Skeletal muscle tissue (tissue), 4 donors: ENCODE results near the gene ARFGAP1. TPM values are rescaled to one million over a fixed set of nuclear protein-coding genes. Genes with fewer than 3 reads are reported as not detected.

ENCODE experiments used
- H3K27ac ChIP-seq: one replicate; pipeline ENCODE4 v1.7.0; 2013; ENCODE audit warnings: mild to moderate bottlenecking, low read depth, low read length, inconsistent platforms
- H3K27me3 ChIP-seq, 3 donors: one replicate each; pipeline ENCODE4 v1.7.0; 2013; ENCODE audit warnings: low read length in 3 of 3; ENCODE audit not compliant: control insufficient read depth in 3 of 3, insufficient read depth in 3 of 3
- H3K36me3 ChIP-seq, 3 donors: one replicate each; pipeline ENCODE4 v1.7.0; 2013; ENCODE audit warnings: low read length in 3 of 3; ENCODE audit not compliant: control insufficient read depth in 3 of 3, insufficient read depth in 3 of 3
- H3K4me1 ChIP-seq, 3 donors: one replicate each; pipeline ENCODE4 v1.7.0; 2013; ENCODE audit warnings: low read length in 3 of 3, mild to moderate bottlenecking in 3 of 3; ENCODE audit not compliant: control insufficient read depth in 3 of 3, insufficient read depth in 3 of 3
- H3K4me3 ChIP-seq, 3 donors: one replicate each; pipeline ENCODE4 v1.7.0; 2013; ENCODE audit warnings: low read length in 3 of 3
- H3K9ac ChIP-seq, 3 donors: one replicate each; pipeline ENCODE4 v1.7.0; 2013; ENCODE audit warnings: low read length in 3 of 3, mild to moderate bottlenecking in 3 of 3, moderate library complexity in 2 of 3, low read depth in 1 of 3
- H3K9me3 ChIP-seq, 3 donors: one replicate each; pipeline ENCODE4 v1.7.0; 2013; ENCODE audit warnings: low read length in 3 of 3; ENCODE audit not compliant: control insufficient read depth in 3 of 3
- total RNA-seq: library from RNA; depleted of rRNA; stranded (reverse); fragments of >200 nt; gene quantifications from one replicate; pipeline ENCODE4 v1.2.3, GENCODE V29; 2014
- donor health status: Osteomylitis.

Gene ARFGAP1
- total RNA-seq, 1 donor from 2014 or later = 31.8 TPM

DNA sequence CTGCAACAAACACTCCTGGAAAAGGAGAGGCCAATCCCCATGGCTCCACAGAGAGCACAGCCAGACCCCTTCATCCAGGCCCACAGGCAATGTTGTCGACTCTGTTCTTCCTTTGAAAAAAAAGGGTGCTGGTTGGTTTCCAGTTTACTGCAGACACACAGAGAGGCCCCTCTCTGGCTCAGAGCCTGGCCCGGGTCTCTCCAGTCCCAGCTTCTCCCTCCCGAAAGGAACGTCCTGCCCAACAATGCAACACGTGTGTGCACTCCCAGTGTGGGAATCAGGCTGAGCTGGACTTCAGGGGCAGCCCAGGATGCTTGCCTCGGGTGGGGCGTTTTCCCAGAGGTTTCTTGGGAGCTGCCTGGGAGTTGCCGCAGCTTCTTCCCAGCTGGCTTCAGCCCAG lies 13.8 kb upstream of the ARFGAP1 start:
- Histone ChIP-seq H3K4me3 (no peak overlapping the region), H3K4me1 (no peaks in the 10 kb centered on the region), H3K27ac (no peak overlapping the region), H3K36me3 (no peaks in the 10 kb centered on the region), H3K27me3 (peaks cover 60 to 90% (median 79%) of the 10 kb centered on the region in 3 donors), H3K9me3 (no peaks in the 10 kb centered on the region), H3K9ac (no peak overlapping the region)

DNA sequence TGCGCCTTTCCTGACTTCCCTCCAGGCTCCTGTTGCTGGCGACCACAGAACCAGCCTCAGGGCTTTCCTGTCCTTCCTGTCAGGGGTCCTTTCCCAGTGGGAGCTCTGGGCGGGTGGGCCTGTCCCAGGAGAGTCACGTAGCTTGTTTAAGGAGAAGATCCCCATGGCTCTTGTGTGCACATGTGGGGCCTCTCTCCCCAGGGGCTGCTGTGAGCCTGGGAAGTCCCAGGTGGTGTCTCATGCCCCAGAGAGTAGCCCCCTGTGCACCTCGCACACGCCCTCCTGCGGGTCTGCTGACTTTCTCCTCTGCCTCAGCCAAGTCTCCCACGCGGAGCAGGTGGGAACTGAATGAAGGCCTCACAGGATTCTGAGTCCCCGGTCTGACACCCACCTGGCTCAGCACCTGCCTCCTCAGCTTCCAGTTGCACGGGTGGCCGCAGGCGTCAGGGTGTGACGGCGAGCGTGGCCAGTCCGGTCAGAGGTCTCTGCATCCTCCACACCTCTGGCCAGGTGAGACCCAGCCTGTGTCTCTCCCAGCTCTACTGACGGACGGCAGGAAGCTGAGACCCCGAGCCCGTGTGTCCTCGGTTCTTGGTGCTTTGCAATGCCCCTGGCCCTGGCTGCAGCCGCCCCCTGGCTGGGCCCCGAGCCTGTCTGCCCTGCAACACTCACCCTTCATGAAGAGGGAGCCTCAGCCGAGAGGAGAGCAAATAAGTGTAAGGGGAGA lies 12.7 kb upstream of the ARFGAP1 start:
- Histone ChIP-seq H3K27me3 (peaks cover 67 to 93% (median 81%) of the 10 kb centered on the region in 3 donors), H3K4me1 (no peaks in the 10 kb centered on the region), H3K4me3 (no peak overlapping the region), H3K27ac (no peak overlapping the region), H3K9ac (no peak overlapping the region), H3K9me3 (no peaks in the 10 kb centered on the region), H3K36me3 (no peaks in the 10 kb centered on the region)

DNA sequence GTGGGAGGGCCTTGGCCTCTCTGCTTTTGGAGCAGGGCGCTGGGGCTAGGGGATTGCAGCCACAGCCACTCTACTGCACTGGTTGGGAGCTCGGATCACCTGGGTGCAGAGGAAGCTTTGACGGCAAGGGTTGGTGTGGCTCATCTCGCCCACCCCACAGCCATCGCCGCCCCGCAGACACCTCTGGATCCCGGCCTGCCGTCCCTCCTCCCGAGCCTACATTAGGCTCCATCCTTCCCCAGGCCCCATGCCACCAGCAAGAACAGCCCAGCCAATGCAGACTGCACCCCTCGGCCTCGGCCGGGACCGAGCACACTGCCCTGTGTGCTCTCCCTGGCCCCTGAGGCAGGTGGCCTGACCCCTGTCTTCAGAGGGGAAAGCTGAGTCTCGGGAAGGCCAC lies 12.1 kb upstream of the ARFGAP1 start:
- Histone ChIP-seq H3K9ac (no peak overlapping the region), H3K27ac (no peak overlapping the region), H3K27me3 (peaks cover 64 to 92% (median 80%) of the 10 kb centered on the region in 3 donors), H3K4me1 (peaks cover 0 to under 1% (median 0%) of the 10 kb centered on the region in 3 donors), H3K4me3 (no peak overlapping the region), H3K36me3 (no peaks in the 10 kb centered on the region), H3K9me3 (no peaks in the 10 kb centered on the region)

DNA sequence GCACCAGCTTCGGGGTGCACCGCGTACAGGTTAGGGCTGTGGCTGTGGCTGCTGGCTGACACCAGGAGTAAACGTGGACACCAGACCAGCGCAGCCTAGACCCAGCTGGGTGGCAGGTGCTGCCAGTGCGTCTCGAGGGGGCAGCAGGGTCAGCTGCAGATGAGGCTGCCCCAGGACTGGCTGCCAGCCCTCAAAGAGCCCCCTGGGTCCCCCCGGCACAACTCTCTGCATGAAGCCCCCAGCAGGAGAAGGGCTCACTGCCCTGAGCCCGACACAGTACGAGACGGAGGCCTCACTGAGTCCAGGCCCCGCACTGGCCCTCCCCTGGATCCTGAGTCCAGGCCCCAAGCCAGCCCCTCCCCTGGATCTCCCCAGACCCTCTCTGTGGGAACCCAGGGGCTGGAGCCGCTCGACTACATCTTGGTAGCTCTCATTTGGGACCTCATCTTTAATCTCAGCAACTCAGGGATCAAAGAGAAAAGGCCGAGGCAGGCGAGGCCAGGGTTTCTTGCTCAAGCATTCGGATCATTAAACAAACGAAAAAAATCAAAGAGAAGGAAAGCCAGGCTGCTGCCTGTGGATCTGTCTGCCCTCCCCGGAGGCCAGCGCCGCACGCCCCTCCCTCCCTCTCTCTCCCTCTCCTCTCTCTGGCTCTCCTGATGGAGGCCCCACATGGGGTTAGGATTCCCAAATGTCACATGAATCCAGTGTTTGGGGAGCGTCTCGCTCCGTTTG lies 11.4 kb upstream of the ARFGAP1 start:
- H3K27ac ChIP-seq = no peak overlapping the region
- H3K4me1 ChIP-seq = peaks cover 3 to 6% (median 5%) of the 10 kb centered on the region in 3 donors
- H3K36me3 ChIP-seq = no peaks in the 10 kb centered on the region
- no peaks in the 10 kb centered on the region for H3K9me3 ChIP-seq
- H3K9ac ChIP-seq = no peak overlapping the region
- peaks cover 60 to 92% (median 76%) of the 10 kb centered on the region in 3 donors for H3K27me3 ChIP-seq
- no peak overlapping the region for H3K4me3 ChIP-seq

DNA sequence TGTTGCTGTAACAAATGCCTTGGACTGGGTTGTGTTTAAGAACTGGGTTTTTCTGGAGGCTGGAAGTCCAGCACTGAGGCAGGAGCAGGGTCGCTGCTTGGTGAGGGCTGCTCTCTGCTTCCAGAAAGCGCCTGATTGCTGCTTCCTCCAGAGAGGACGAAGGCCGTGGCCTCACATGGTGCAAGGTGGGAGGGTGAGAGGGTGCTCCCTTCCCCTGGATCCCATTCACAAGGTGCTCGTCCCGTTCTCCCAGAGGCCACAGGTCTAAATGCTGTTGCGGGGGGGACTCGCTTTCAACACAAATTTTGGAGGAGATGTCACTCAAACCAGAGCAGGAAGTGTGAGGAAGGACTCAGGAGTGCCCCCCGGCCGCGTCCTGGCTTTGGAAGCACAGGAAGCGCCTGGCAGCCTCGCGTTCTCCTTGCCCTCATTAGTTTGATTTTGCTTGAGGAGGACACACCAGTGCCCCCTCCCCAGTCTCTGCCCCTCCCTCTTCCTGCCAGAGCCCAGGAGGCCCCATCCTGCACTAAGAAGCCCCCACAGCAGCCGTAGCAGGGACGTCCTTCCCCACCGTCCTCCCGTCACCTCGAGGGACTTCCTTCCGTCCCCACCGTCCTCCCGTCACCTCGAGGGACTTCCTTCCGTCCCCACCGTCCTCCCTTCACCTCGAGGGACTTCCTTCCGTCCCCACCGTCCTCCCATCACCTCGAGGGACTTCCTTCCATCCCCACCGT lies 10.7 kb upstream of the ARFGAP1 start:
- Histone ChIP-seq H3K4me1 (peaks cover 5 to 11% (median 7%) of the 10 kb centered on the region in 3 donors), H3K9ac (no peak overlapping the region), H3K4me3 (no peak overlapping the region), H3K27me3 (peaks cover 54 to 89% (median 74%) of the 10 kb centered on the region in 3 donors), H3K27ac (no peak overlapping the region), H3K9me3 (no peaks in the 10 kb centered on the region), H3K36me3 (no peaks in the 10 kb centered on the region)

DNA sequence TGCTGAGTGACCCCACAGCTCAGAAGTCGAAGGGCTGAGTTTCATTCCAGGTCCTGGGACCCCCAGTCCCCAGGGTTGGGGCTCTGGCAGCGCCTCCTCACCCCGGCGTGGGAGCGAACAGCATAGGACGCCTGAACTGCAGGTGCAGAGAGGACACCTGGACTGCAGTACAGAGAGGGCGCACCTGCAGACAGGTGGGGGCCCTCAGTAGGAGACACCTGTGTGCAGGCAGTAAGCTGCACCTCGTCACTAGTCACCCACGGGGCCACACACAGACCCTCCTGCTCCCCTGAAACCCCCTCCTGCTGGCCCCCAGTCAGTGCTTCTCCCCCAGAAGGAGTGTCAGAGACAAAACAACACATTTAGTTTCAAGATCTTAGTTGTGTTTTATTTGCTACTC lies 9.8 kb upstream of the ARFGAP1 start:
- no peaks in the 10 kb centered on the region for H3K9me3 ChIP-seq
- no peaks in the 10 kb centered on the region for H3K36me3 ChIP-seq
- no peak overlapping the region for H3K9ac ChIP-seq
- H3K4me3 ChIP-seq = no peak overlapping the region
- no peak overlapping the region for H3K27ac ChIP-seq
- peaks cover 54 to 89% (median 80%) of the 10 kb centered on the region in 3 donors for H3K27me3 ChIP-seq
- peaks cover 5 to 20% (median 7%) of the 10 kb centered on the region in 3 donors for H3K4me1 ChIP-seq

DNA sequence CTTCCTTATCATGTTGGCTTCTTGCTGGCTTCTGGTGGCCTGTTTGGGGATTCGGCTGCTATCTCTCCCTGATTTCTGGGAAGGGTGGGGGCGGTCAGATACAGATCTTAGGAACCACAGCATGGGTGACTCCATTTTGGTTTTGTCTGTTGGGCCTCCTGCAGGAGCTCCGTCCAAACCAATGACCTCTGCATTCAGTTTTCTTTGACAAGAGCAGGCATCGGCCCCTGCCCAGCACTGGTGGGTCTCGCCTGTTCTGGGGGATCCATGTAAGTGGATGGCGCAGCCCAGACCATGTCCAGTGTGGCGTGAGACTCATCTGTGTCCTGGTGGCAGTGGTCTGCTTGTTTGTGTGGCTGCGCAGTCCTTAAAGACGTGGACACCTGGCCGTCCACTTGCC lies 8.6 kb upstream of the ARFGAP1 start:
- H3K27ac ChIP-seq = no peak overlapping the region
- no peak overlapping the region for H3K4me3 ChIP-seq
- peaks cover 61 to 89% (median 80%) of the 10 kb centered on the region in 3 donors for H3K27me3 ChIP-seq
- H3K4me1 ChIP-seq = peaks cover 5 to 30% (median 7%) of the 10 kb centered on the region in 3 donors
- H3K9ac ChIP-seq = no peak overlapping the region
- no peaks in the 10 kb centered on the region for H3K36me3 ChIP-seq
- H3K9me3 ChIP-seq = no peaks in the 10 kb centered on the region

DNA sequence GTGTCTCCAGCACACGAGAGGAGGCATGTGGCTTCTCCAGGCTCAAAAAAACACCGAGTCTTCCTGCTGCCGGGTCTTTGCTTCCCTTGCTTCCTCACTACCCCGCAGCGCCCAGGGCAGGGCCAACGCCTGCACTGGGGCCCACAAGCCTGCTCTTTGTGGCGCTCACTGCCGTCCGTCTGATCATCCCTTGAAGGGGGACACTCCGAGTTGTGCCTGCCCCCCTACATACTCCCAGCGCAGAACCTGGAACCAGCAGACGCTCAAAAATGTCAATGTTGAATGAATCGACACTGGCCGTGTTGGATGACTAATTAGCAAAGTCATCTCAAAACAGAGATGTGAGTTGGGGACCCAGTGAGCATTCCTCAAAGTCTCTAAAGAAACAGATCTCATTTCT lies 8.1 kb upstream of the ARFGAP1 start:
- Histone ChIP-seq H3K36me3 (no peaks in the 10 kb centered on the region), H3K4me1 (peaks cover 5 to 31% (median 7%) of the 10 kb centered on the region in 3 donors), H3K4me3 (no peak overlapping the region), H3K27ac (no peak overlapping the region), H3K9me3 (no peaks in the 10 kb centered on the region), H3K9ac (no peak overlapping the region), H3K27me3 (peaks cover 66 to 89% (median 80%) of the 10 kb centered on the region in 3 donors)

DNA sequence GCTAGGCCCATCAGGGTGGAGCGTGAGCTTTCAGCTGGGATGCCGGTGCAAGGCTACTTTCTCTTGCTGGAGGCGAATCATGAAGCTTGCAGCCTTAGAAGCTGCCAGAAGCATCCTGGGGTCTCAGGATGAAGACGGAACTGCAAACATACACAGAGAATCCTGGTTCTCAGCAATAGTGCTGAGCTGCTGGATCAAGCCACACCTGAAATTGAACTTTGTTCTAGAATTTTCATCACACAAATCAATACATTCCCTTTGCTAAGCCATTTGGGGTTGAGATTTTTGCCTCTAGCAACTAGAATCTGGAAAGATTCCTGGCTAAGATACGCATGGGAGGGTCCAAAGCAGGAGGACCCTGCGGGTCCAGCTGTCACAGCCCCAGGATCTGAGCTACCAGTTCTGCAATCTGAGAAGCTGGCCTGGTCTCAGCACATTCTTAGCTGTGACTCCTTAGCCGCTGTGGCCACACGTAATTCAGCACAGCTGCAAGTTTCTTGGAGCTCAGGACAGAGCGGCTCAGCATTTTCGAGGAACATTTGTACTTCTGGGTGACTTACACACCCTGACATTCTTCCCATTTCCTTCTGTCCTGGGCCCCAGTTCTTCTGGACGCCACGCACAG lies 6.6 kb upstream of the ARFGAP1 start:
- Histone ChIP-seq H3K36me3 (no peaks in the 10 kb centered on the region), H3K9me3 (no peaks in the 10 kb centered on the region), H3K4me3 (peak overlapping the region in 1 of 3 donors; percentile 6), H3K4me1 (peaks cover 5 to 31% (median 7%) of the 10 kb centered on the region in 3 donors), H3K27ac (no peak overlapping the region), H3K27me3 (peaks cover 57 to 81% (median 73%) of the 10 kb centered on the region in 3 donors), H3K9ac (no peak overlapping the region)
